Stimulated activated CD8-positive, alpha-beta memory T cell treated with anti-CD3 and anti-CD28 coated beads, Interleukin-4, amount 100 ng/mL, for 24 hours (primary cell): ENCODE measurements around the gene VPS29.
"Not testable (repeated sequence)": the region's sequence is repeated elsewhere in the genome, so short reads cannot be mapped to it uniquely, and the experiment has no call there.

ENCODE experiments used
- DNase-seq: peaks from one replicate; pipeline ENCODE4 v3.0.0-alpha.2; 2020; ENCODE audit warnings: low read depth

The VPS29 gene

GRCh38 chr12:110520876-110521712 is 19.2 kb upstream of the VPS29 start:
- not testable (repeated sequence) for DNase-seq

- DNase-seq = not testable (repeated sequence)
Observed at GRCh38 chr12:110518014-110518413, 16.1 kb upstream of the VPS29 start.

- DNase-seq = no peak
Observed at GRCh38 chr12:110516995-110517394, 15.1 kb upstream of the VPS29 start.

GRCh38 chr12:110514363-110514762 is 12.5 kb upstream of the VPS29 start:
- DNase-seq = no peak

- DNase-seq = no peak
Observed at GRCh38 chr12:110513842-110514241, 11.9 kb upstream of the VPS29 start.

GRCh38 chr12:110508071-110508586 is 6.2 kb upstream of the VPS29 start:
- no peak for DNase-seq

GRCh38 chr12:110505332-110505731 is 3.4 kb upstream of the VPS29 start:
- DNase-seq = no peak

- no peak for DNase-seq
Observed at GRCh38 chr12:110503432-110503831, 1.5 kb upstream of the VPS29 start.

GRCh38 chr12:110501399-110501751 is 536 bp downstream of the VPS29 start:
- no peak for DNase-seq

GRCh38 chr12:110498984-110499706 is 2.8 kb downstream of the VPS29 start:
- DNase-seq = no peak

GRCh38 chr12:110475426-110475825 is 26.5 kb downstream of the VPS29 start:
- no peak for DNase-seq

GRCh38 chr12:110468214-110469048 is 33.5 kb downstream of the VPS29 start, which contains the start of the genes FAM216A and GPN3:
Gene FAM216A (plus strand): TSS chr12:110468845. CDS start chr12:110468876, 31 bp downstream.
Gene GPN3 (minus strand): TSS chr12:110468257. CDS start chr12:110468203, 54 bp downstream.
- peak; percentile 86 for DNase-seq

- DNase-seq = no peak
Observed at GRCh38 chr12:110467847-110468213, 34.1 kb downstream of the VPS29 start.

- no peak for DNase-seq
Observed at GRCh38 chr12:110466791-110467190, 35.1 kb downstream of the VPS29 start.

- DNase-seq = not testable (repeated sequence)
Observed at GRCh38 chr12:110465765-110466164, 36.1 kb downstream of the VPS29 start.

GRCh38 chr12:110465024-110465423 is 36.9 kb downstream of the VPS29 start:
- no peak for DNase-seq

GRCh38 chr12:110461189-110461588 is 40.7 kb downstream of the VPS29 start:
- not testable (repeated sequence) for DNase-seq

GRCh38 chr12:110458756-110459155 is 43.2 kb downstream of the VPS29 start:
- DNase-seq = no peak

GRCh38 chr12:110453569-110454296 is 48.2 kb downstream of the VPS29 start:
- DNase-seq = no peak

GRCh38 chr12:110451263-110451662 is 50.6 kb downstream of the VPS29 start:
- no peak for DNase-seq

GRCh38 chr12:110449799-110450497 is 52.0 kb downstream of the VPS29 start, which contains the start of gene ARPC3:
Gene ARPC3 (minus strand): TSS chr12:110450337. CDS start chr12:110450260, 77 bp downstream.
- DNase-seq = peak; percentile 92
